Endothelial cell of hepatic sinusoid (primary cell): ENCODE results near the gene CEP192.
"Not testable (repeated sequence)": the region's sequence is repeated elsewhere in the genome, so short reads cannot be mapped to it uniquely, and the experiment has no call there.

Source experiments
- in situ Hi-C: cut with HindIII; loops from 2 replicates; pipeline ENCODE4 v1.10.0; 2017; ENCODE audit warnings: low sequenced_read_pairs

The CEP192 gene

GRCh38 chr18:13086906-13087305 lies 95.7 kb downstream of the CEP192 start:
- in situ Hi-C loops: no loop called here

GRCh38 chr18:13095466-13095865 lies 104.3 kb downstream of the CEP192 start:
- in situ Hi-C loops: no loop called here

- in situ Hi-C loops: no loop called here
Observed at GRCh38 chr18:13096232-13096631, 105.1 kb downstream of the CEP192 start.

- in situ Hi-C loops: no loop called here
Observed at GRCh38 chr18:13096719-13097118, 105.6 kb downstream of the CEP192 start.

- in situ Hi-C loops: not testable (repeated sequence)
Observed at GRCh38 chr18:13098104-13098503, 106.9 kb downstream of the CEP192 start.

GRCh38 chr18:13099113-13099512 lies 108.0 kb downstream of the CEP192 start:
- in situ Hi-C loops: no loop called here

- in situ Hi-C loops: no loop called here
Observed at GRCh38 chr18:13100942-13101658, 109.9 kb downstream of the CEP192 start.

GRCh38 chr18:13101659-13102197 lies 110.6 kb downstream of the CEP192 start:
- in situ Hi-C loops: no loop called here

GRCh38 chr18:13103366-13103765 lies 112.2 kb downstream of the CEP192 start:
- in situ Hi-C loops: no loop called here

GRCh38 chr18:13105059-13105458 lies 113.9 kb downstream of the CEP192 start:
- in situ Hi-C loops: no loop called here

- in situ Hi-C loops: no loop called here
Observed at GRCh38 chr18:13107074-13107473, 115.9 kb downstream of the CEP192 start.

- in situ Hi-C loops: no loop called here
Observed at GRCh38 chr18:13108330-13108729, 117.2 kb downstream of the CEP192 start.

- in situ Hi-C loops: no loop called here
Observed at GRCh38 chr18:13110559-13110958, 119.4 kb downstream of the CEP192 start.

- in situ Hi-C loops: no loop called here
Observed at GRCh38 chr18:13112982-13113381, 121.8 kb downstream of the CEP192 start.

GRCh38 chr18:13120255-13120654 lies 129.1 kb downstream of the CEP192 start:
- in situ Hi-C loops: no loop called here

GRCh38 chr18:13120983-13121441 lies 129.8 kb downstream of the CEP192 start:
- in situ Hi-C loops: no loop called here

- in situ Hi-C loops: no loop called here
Observed at GRCh38 chr18:13124411-13124810, 133.2 kb downstream of the CEP192 start.

- in situ Hi-C loops: no loop called here
Observed at GRCh38 chr18:13125191-13125590, 134.0 kb downstream of the CEP192 start.

GRCh38 chr18:13126966-13127598 lies 135.9 kb downstream of the CEP192 start:
- in situ Hi-C loops: no loop called here

- in situ Hi-C loops: no loop called here
Observed at GRCh38 chr18:13131283-13131682, 140.1 kb downstream of the CEP192 start.

GRCh38 chr18:13134551-13135401 lies 143.6 kb downstream of the CEP192 start:
- in situ Hi-C loops: no loop called here
